Panc1 (cell line): ENCODE results near the gene DPYD. TPM values are rescaled to one million over a fixed set of nuclear protein-coding genes. Genes with fewer than 3 reads are reported as not detected.

Experiments
- ATAC-seq: fragments of 200-7000 bp; cut with Tn5 transposase; 2 replicates; pipeline ENCODE4 v1.9.1; 2020; ENCODE audit warnings: mild to moderate bottlenecking, moderate library complexity
- BruUV-seq: library from RNA; stranded (reverse); fragments of 400-500 nt; replicated peaks from 2 replicates; lab custom pipeline; 2021; lab: Mats Ljungman, UMichigan
- CTCF ChIA-PET: fragments of 300-600 bp; sonication (Branson Sonifier 250); formaldehyde crosslinking; loops from one replicate; lab custom pipeline; 2022; ENCODE audit warnings: antibody characterized with exemption; lab: Charles Lee
- POLR2A ChIA-PET: fragments of 300-600 bp; sonication (Branson Sonifier 250); formaldehyde crosslinking; loops from one replicate; lab custom pipeline; 2022; ENCODE audit warnings: antibody characterized with exemption; lab: Charles Lee
- DNase-seq: peaks from one replicate; pipeline ENCODE4 v3.0.0-alpha.2; 2010; ENCODE audit warnings: low read depth, low spot score
- H3K27ac ChIP-seq: 2 replicates; pipeline ENCODE4 v1.5.1; 2011; ENCODE audit warnings: mild to moderate bottlenecking, low read length, inconsistent platforms
- H3K27me3 ChIP-seq: fragments of 200-500 bp; sonication (Bioruptor generic); 2 replicates; pipeline ENCODE4 v1.6.0; 2014; ENCODE audit warnings: low read length, inconsistent platforms; ENCODE audit not compliant: control insufficient read depth, insufficient read depth
- H3K36me3 ChIP-seq: fragments of 200-500 bp; sonication (Bioruptor generic); 2 replicates; pipeline ENCODE4 v1.5.1; 2014; ENCODE audit warnings: inconsistent platforms, mild to moderate bottlenecking, low read length, moderate library complexity; ENCODE audit not compliant: control insufficient read depth, insufficient read depth
- H3K4me1 ChIP-seq: 2 replicates; pipeline ENCODE4 v1.5.1; 2011; ENCODE audit warnings: inconsistent platforms, mild to moderate bottlenecking, low read length, moderate library complexity; ENCODE audit not compliant: control insufficient read depth, insufficient read depth
- H3K4me3 ChIP-seq, 2 experiments: 2 replicates each; pipeline ENCODE4 v1.5.1; 2011 to 2012; ENCODE audit warnings: low read depth in 2 of 2, low read length in 2 of 2, mild to moderate bottlenecking in 2 of 2, inconsistent platforms in 1 of 2, moderate library complexity in 1 of 2
- H3K9me3 ChIP-seq: fragments of 200-500 bp; sonication (Bioruptor generic); 2 replicates; pipeline ENCODE4 v1.5.1; 2014; ENCODE audit warnings: low read depth, mild to moderate bottlenecking, inconsistent platforms, low read length, moderate library complexity; ENCODE audit not compliant: control insufficient read depth, insufficient read depth
- POLR2AphosphoS5 ChIP-seq: IDR thresholded peaks from 2 replicates; pipeline ENCODE4 v1.6.1; 2012; ENCODE audit warnings: mild to moderate bottlenecking, low read depth, low read length, moderate library complexity
- SIN3A ChIP-seq: IDR thresholded peaks from 2 replicates; pipeline ENCODE4 v1.6.1; 2012; ENCODE audit warnings: low read depth, mild to moderate bottlenecking, low read length, moderate library complexity, borderline replicate concordance; ENCODE audit not compliant: insufficient read depth
- TCF7L2 ChIP-seq: IDR thresholded peaks from 2 replicates; pipeline ENCODE4 v1.6.1; 2011; ENCODE audit warnings: mild to moderate bottlenecking, low read depth, low read length, inconsistent platforms
- in situ Hi-C: cut with HindIII; loops from 2 replicates; pipeline ENCODE4 v1.10.0; 2016; ENCODE audit warnings: low sequenced_read_pairs, low pct_unique_long_range_greater_than_20kb
- intact Hi-C: fragments of 100-400 bp; cut with micrococcal nuclease; formaldehyde crosslinking; loops from one replicate; pipeline ENCODE4 v1.10.0; 2022; ENCODE audit not compliant: unreplicated experiment
- total RNA-seq: library from RNA; stranded (reverse); gene quantifications from one replicate; pipeline ENCODE4 v1.2.1, GENCODE V29; 2021; ENCODE audit not compliant: unreplicated experiment
- TF ChIP-seq, protein P1 (sequence below), 2 experiments: IDR thresholded peaks; 2 replicates each; pipeline ENCODE4 v1.6.1; 2011 to 2012; ENCODE audit warnings: low read depth in 2 of 2, control low read depth in 1 of 2, low read length in 1 of 2, mild to moderate bottlenecking in 1 of 2, moderate library complexity in 1 of 2; ENCODE audit not compliant: insufficient read depth in 1 of 2
- TF ChIP-seq, protein P2 (sequence below): fragments of 450-650 bp; IDR thresholded peaks from 2 replicates; pipeline ENCODE4 v1.5.1; 2017; ENCODE audit warnings: mild to moderate bottlenecking

The DPYD gene
- total RNA-seq, 1 experiment from 2014 or later, result 2.0 TPM

DNA sequence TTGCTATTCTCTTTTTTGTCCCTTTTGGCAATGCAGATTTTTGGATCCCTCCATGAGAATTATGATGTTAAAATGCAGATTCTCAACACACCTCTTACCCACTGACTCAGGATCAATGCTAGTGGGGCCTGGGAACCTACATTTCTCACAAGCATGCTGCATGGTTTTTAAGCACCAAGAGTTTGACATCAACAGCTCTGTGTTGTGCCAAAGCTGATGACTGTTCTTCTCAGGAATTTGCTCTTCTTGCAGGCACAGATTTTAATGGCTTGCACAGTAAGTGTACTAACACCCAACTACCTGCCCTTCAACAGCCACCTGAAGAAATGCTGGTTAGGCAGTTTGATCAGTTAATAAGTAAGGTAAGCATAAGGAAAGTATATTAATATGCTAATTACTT lies 730.5 kb downstream of the DPYD start:
- POLR2A ChIA-PET, result no interaction called here
- intact Hi-C loops, result no loop called here
- Histone ChIP-seq H3K36me3 (no peaks in the 10 kb centered on the region), H3K9me3 (no peaks in the 10 kb centered on the region), H3K27me3 (no peaks in the 10 kb centered on the region), H3K27ac (no peak overlapping the region), H3K4me3 (no peak overlapping the region), H3K4me1 (no peaks in the 10 kb centered on the region)
- no peak for ATAC-seq
- no TSS peak for BruUV-seq
- no peak for DNase-seq
- in situ Hi-C loops, result no loop called here
- TF ChIP-seq, protein P1, sequence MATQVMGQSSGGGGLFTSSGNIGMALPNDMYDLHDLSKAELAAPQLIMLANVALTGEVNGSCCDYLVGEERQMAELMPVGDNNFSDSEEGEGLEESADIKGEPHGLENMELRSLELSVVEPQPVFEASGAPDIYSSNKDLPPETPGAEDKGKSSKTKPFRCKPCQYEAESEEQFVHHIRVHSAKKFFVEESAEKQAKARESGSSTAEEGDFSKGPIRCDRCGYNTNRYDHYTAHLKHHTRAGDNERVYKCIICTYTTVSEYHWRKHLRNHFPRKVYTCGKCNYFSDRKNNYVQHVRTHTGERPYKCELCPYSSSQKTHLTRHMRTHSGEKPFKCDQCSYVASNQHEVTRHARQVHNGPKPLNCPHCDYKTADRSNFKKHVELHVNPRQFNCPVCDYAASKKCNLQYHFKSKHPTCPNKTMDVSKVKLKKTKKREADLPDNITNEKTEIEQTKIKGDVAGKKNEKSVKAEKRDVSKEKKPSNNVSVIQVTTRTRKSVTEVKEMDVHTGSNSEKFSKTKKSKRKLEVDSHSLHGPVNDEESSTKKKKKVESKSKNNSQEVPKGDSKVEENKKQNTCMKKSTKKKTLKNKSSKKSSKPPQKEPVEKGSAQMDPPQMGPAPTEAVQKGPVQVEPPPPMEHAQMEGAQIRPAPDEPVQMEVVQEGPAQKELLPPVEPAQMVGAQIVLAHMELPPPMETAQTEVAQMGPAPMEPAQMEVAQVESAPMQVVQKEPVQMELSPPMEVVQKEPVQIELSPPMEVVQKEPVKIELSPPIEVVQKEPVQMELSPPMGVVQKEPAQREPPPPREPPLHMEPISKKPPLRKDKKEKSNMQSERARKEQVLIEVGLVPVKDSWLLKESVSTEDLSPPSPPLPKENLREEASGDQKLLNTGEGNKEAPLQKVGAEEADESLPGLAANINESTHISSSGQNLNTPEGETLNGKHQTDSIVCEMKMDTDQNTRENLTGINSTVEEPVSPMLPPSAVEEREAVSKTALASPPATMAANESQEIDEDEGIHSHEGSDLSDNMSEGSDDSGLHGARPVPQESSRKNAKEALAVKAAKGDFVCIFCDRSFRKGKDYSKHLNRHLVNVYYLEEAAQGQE (IDR thresholded peaks at IDR 0.05; ENCODE audit: insufficient read depth in 1 of 2, low read depth in 2 of 2, low read length in 1 of 2), result no peak
- TF ChIP-seq SIN3A (no peak), TCF7L2 (no peak), POLR2AphosphoS5 (no peak)
- TF ChIP-seq, protein P2, sequence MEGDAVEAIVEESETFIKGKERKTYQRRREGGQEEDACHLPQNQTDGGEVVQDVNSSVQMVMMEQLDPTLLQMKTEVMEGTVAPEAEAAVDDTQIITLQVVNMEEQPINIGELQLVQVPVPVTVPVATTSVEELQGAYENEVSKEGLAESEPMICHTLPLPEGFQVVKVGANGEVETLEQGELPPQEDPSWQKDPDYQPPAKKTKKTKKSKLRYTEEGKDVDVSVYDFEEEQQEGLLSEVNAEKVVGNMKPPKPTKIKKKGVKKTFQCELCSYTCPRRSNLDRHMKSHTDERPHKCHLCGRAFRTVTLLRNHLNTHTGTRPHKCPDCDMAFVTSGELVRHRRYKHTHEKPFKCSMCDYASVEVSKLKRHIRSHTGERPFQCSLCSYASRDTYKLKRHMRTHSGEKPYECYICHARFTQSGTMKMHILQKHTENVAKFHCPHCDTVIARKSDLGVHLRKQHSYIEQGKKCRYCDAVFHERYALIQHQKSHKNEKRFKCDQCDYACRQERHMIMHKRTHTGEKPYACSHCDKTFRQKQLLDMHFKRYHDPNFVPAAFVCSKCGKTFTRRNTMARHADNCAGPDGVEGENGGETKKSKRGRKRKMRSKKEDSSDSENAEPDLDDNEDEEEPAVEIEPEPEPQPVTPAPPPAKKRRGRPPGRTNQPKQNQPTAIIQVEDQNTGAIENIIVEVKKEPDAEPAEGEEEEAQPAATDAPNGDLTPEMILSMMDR, result no peak
- CTCF ChIA-PET, result no interaction called here

DNA sequence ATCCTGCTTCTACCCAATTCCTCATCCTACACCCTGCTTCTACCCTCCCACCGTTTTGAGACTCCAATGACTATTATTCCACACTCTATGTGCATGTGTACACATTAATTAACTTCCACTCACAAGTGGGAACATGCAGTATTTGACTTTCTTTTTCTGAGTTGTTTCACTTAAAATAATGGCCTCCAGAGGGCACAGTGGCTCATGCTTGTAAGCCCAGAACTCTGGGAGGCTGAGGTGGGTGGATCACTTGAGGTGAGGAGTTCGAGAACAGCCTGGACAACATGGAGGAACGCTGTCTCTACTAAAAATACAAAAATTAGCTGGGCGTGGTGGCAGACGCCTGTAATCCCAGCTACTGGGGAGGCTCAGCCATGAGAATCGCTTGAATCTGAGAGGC lies 734.5 kb downstream of the DPYD start:
- DNase-seq (no peak), ATAC-seq (no peak)
- in situ Hi-C loops (no loop called here), intact Hi-C loops (loop anchor here (10.0 kb wide), 1 partner anchor 222 kb away; no protein-coding TSS in a partner anchor)
- Histone ChIP-seq H3K27ac (no peak overlapping the region), H3K36me3 (no peaks in the 10 kb centered on the region), H3K9me3 (no peaks in the 10 kb centered on the region), H3K4me1 (no peaks in the 10 kb centered on the region), H3K4me3 (no peak overlapping the region), H3K27me3 (no peaks in the 10 kb centered on the region)
- BruUV-seq, result no TSS peak
- TF ChIP-seq SIN3A (no peak), POLR2AphosphoS5 (no peak), TCF7L2 (no peak)
- TF ChIP-seq, protein P2, result no peak
- ChIA-PET CTCF (no interaction called here), POLR2A (no interaction called here)
